CD1c-positive myeloid dendritic cell (primary cell): Measurements from ENCODE around the gene NR2C2.
"Not testable (repeated sequence)": the region's sequence is repeated elsewhere in the genome, so short reads cannot be mapped to it uniquely, and the experiment has no call there.

Experiments used
- DNase-seq: peaks from one replicate; pipeline ENCODE4 v3.0.0-alpha.2; 2016; ENCODE audit errors: extremely low spot score

NR2C2 gene

DNA sequence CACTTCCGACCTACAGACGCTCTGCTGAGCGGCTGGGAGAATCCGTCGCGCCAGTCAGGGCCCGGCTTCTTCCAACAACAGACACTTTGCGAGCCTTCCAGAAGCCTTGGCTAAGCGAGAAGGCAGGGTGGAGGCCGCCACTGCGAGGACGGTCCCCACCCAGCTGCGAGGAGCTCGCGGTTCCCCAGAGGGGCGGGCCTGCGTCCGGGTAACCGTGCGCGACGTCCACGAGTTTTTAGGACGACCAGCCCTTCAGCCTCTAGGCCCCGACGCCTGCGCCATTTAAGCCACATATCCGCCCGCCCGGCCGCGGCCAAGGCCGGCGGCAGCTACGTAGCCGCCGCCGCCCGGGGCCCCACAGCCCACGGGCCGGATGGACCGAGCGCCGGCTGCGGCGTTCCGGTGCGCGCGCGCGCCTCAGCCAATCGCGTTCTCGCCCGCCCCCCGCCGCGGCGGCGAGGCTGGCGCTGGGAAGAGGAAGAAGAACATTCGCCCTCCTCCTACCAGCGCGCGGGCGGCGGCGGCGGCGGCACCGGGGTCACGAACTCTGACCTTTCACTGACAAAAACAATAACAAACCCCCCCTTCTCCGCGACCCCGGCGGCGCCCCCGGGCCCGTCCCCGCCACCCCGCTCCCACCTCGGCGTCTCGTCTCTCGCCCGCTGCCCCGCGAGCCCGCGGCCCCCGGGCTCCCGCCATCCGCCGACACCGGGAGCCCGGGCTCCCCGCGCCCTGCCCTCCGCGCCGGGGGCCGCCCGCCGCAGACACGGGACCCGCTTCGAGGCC lies at the start of gene NR2C2:
TSS of gene NR2C2 (plus strand) at position 484 of the 786 bp plus-strand sequence. CDS start 56,332 bp downstream, outside the sequence.
- DNase-seq = peak; percentile 96

GRCh38 chr3:14898929-14899328 lies 48.5 kb upstream of the NR2C2 start:
- no peak for DNase-seq

GRCh38 chr3:14899993-14900618 lies 47.3 kb upstream of the NR2C2 start:
- DNase-seq = no peak

GRCh38 chr3:14900881-14901873 lies 46.2 kb upstream of the NR2C2 start:
- DNase-seq = no peak

DNA sequence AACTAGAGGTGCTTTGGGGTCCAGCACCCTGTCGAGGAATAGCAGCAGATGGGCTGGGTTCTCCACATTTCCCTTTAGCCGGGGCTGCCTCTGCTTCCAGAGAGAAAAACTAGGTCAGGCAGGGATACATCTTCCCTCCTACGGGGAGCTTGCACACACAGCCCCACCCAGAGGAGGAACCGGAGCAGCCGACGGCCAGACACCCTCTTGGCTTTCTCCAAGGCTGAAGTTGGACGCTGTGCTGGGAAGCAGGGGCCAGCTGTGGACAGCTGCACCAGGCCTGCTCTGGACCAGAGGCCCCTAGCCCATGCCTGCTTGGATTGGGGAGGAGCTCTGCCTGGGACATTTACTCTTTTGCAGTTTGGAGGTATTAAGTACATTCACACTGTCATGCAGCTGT lies 44.7 kb upstream of the NR2C2 start:
- DNase-seq = no peak

DNA sequence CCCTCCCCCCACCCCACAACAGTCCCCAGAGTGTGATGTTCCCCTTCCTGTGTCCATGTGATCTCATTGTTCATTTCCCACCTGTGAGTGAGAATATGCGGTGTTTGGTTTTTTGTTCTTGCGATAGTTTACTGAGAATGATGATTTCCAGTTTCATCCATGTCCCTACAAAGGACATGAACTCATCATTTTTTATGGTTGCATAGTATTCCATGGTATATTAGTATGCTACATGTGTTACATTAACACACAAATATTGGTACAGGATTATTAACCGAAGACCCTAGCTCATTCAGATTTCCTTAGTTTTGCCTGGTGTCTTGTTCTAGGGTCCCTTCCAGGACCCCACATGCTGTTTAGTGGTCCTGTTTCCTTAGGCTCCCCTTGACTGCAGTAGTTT lies 43.9 kb upstream of the NR2C2 start:
- not testable (repeated sequence) for DNase-seq

GRCh38 chr3:14905055-14905657 lies 42.2 kb upstream of the NR2C2 start:
- no peak for DNase-seq

DNA sequence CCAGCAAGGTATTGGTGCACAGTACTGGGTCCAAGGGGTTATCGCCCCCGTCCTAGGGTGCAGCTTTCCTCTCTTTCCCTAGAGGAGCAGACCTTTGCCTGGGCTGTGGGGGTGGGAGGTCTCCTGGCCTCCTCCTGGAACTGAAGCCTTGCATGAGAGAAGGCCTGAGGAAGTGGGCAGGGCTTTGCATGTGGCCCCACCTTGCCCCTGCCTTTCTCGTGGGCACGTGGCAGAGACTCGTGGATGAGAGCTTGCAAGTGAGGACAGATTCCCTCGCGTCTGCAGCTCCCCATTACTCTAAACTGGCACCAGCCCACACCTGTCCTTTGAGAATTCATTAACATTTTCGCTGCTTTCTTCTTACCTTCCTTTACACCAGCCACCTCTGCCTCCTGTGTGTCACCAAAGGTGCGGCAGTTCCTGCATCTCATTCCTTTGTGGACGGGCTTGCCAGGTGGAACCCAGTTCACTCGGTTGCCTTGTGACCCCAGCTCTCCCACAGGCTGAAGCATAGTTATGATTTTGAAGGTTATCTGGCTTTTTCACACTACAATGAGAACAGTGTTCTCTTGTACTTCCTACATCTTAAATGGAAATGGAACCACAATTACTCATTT lies 40.9 kb upstream of the NR2C2 start:
- no peak for DNase-seq

GRCh38 chr3:14907043-14907966 lies 40.1 kb upstream of the NR2C2 start:
- no peak for DNase-seq

- no peak for DNase-seq
Observed at GRCh38 chr3:14909250-14909649, 38.1 kb upstream of the NR2C2 start.

DNA sequence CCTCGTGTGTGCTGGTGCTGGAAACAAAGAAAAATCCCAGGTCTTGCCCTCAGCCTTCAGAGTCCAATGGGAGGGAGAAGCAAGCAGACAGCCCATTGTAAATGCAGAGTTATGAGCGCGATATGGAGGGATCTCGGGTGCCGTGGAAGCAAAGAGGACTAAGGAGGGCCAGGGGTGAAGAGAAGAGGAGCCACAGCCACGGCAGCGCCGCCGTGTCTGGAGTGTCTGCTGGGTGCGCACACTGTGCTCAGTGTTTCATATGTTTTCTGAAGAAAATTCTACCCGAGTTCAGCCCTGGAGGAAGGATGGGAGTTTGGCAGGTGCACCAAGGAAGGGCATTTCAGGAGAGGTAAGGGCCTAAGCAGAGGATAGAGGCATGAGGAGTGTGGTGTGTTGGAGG lies 35.7 kb upstream of the NR2C2 start:
- DNase-seq = no peak

GRCh38 chr3:14913071-14913925 lies 34.1 kb upstream of the NR2C2 start:
- DNase-seq = no peak

- no peak for DNase-seq
Observed at GRCh38 chr3:14913926-14914778, 33.2 kb upstream of the NR2C2 start.

- no peak for DNase-seq
Observed at GRCh38 chr3:14914779-14915117, 32.6 kb upstream of the NR2C2 start.

GRCh38 chr3:14915636-14916222 lies 31.7 kb upstream of the NR2C2 start:
- DNase-seq = no peak

GRCh38 chr3:14918356-14918860 lies 29.0 kb upstream of the NR2C2 start:
- DNase-seq = no peak

DNA sequence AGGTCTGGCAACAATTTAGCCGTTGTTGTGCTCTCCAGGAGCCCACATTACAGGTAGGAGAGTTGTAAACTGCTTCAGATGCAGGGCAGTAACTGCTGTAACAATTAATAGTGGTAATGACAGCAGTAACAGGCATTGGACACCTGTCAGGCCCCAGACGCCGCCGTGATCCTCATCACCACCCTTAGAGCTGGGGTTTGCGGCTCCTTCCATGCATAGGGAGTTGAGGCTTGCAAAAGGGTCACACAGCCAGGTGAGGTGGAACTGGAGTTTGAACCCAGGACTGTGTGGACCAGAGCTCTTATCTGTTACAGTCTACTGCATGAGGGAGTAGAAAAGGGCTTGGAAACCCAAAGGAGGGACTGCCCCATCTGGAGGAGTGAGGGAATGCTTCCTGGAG lies 26.8 kb upstream of the NR2C2 start:
- no peak for DNase-seq
